ENCODE data around the gene PRKCB.

GRCh38 chr16:23976091-23976490 is 140.3 kb downstream of the PRKCB start:
- TF ChIP-seq TAF1 (IDR thresholded peaks at IDR 0.05; ENCODE audit: borderline replicate concordance, insufficient read depth, low read length) (no peak), POLR2AphosphoS5 (IDR thresholded peaks at IDR 0.05; ENCODE audit: low read depth, low read length) (no peak), REST (IDR thresholded peaks at IDR 0.05; ENCODE audit: insufficient read depth in 1 of 2, low read depth in 2 of 2, low read length in 2 of 2) (no peak)

Measured in PFSK-1 (cell line).